Chondrocyte (in vitro differentiated cells): ENCODE data around the gene ELP1. TPM values are rescaled to one million over a fixed set of nuclear protein-coding genes. Genes with fewer than 3 reads are reported as not detected.
"Not testable (repeated sequence)": the region's sequence is repeated elsewhere in the genome, so short reads cannot be mapped to it uniquely, and the experiment has no call there.

ENCODE experiments used
- DNase-seq: peaks from one replicate; pipeline ENCODE4 v3.0.0; 2021; ENCODE audit warnings: mixed read lengths, low spot score
- H3K27ac Mint-ChIP-seq: one replicate; pipeline ENCODE4 v1.8.0; 2021; ENCODE audit warnings: mild to moderate bottlenecking, moderate library complexity, mixed read lengths; ENCODE audit not compliant: unreplicated experiment
- H3K27me3 Mint-ChIP-seq: 2 replicates; pipeline ENCODE4 v1.8.0; 2021; ENCODE audit warnings: low read depth, mixed read lengths
- H3K36me3 Mint-ChIP-seq: 2 replicates; pipeline ENCODE4 v1.8.0; 2021; ENCODE audit warnings: low read depth, mixed read lengths
- H3K4me1 Mint-ChIP-seq: 2 replicates; pipeline ENCODE4 v1.8.0; 2021; ENCODE audit warnings: low read depth, mild to moderate bottlenecking, mixed read lengths
- H3K4me3 Mint-ChIP-seq: one replicate; pipeline ENCODE4 v1.8.0; 2021; ENCODE audit warnings: mild to moderate bottlenecking, moderate library complexity, mixed read lengths; ENCODE audit not compliant: unreplicated experiment
- H3K9me3 Mint-ChIP-seq: 2 replicates; pipeline ENCODE4 v1.8.0; 2021; ENCODE audit warnings: low read depth, mixed read lengths
- total RNA-seq: library from RNA; stranded (reverse); gene quantifications from 3 replicates; pipeline ENCODE4 v1.2.1, GENCODE V29; 2021
- TF ChIP-seq, protein P1 (sequence below): fragments of 200-600 bp; sonication (generic); IDR thresholded peaks from 2 replicates; pipeline ENCODE4 v1.5.0; 2021; ENCODE audit warnings: antibody characterized with exemption, mild to moderate bottlenecking, moderate library complexity

ELP1 gene
- total RNA-seq, 1 donor from 2014 or later, result 24.4 TPM

DNA sequence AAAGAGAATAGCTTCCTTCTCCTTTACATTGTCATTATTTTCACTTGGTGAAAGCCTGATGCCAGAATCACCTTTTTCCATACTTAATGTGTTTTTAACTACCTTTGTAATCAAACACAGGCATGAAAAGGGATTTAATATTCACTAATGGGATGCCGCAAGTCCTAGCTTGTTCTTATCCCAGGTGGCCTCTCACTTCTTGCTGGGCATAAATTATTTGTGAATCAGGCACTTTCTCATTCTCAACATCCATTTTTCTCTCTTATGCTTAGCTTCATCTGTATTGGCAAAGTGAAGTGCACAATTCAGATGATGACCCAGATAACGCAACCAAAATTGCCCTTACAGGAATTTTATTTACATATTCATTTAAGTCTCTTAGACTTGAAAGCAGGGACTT, 89.1 kb downstream of the ELP1 start:
- TF ChIP-seq, protein P1, sequence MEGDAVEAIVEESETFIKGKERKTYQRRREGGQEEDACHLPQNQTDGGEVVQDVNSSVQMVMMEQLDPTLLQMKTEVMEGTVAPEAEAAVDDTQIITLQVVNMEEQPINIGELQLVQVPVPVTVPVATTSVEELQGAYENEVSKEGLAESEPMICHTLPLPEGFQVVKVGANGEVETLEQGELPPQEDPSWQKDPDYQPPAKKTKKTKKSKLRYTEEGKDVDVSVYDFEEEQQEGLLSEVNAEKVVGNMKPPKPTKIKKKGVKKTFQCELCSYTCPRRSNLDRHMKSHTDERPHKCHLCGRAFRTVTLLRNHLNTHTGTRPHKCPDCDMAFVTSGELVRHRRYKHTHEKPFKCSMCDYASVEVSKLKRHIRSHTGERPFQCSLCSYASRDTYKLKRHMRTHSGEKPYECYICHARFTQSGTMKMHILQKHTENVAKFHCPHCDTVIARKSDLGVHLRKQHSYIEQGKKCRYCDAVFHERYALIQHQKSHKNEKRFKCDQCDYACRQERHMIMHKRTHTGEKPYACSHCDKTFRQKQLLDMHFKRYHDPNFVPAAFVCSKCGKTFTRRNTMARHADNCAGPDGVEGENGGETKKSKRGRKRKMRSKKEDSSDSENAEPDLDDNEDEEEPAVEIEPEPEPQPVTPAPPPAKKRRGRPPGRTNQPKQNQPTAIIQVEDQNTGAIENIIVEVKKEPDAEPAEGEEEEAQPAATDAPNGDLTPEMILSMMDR, result no peak
- Mint-ChIP-seq H3K9me3 (no peaks in the 10 kb centered on the region), H3K4me3 (no peak overlapping the region), H3K27ac (no peak overlapping the region), H3K4me1 (no peaks in the 10 kb centered on the region), H3K36me3 (no peaks in the 10 kb centered on the region), H3K27me3 (peaks cover 4% of the 10 kb centered on the region)
- no peak for DNase-seq

DNA sequence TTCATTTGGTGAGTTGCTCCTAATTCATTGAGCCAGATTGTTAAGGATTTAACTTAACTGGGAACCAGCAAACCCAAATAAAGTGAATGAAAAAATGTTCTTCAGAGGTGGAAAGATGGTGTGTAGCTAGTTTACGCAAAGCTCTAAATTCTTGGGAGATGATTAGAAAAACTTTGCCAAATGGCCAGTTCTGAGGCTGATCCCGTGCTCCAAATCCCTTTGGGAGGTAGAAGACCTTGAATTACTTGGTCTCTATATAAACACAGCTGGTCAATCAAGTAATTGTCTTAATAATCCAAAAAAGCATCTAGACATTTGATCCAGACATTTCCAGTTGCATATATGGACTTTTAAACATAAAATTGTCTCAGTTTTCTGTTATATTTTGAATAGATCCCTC, 89.5 kb downstream of the ELP1 start:
- TF ChIP-seq, protein P1, result no peak
- Mint-ChIP-seq H3K4me3 (no peak overlapping the region), H3K27me3 (peaks cover 4% of the 10 kb centered on the region), H3K9me3 (no peaks in the 10 kb centered on the region), H3K27ac (no peak overlapping the region), H3K36me3 (no peaks in the 10 kb centered on the region), H3K4me1 (no peaks in the 10 kb centered on the region)
- DNase-seq, result no peak

DNA sequence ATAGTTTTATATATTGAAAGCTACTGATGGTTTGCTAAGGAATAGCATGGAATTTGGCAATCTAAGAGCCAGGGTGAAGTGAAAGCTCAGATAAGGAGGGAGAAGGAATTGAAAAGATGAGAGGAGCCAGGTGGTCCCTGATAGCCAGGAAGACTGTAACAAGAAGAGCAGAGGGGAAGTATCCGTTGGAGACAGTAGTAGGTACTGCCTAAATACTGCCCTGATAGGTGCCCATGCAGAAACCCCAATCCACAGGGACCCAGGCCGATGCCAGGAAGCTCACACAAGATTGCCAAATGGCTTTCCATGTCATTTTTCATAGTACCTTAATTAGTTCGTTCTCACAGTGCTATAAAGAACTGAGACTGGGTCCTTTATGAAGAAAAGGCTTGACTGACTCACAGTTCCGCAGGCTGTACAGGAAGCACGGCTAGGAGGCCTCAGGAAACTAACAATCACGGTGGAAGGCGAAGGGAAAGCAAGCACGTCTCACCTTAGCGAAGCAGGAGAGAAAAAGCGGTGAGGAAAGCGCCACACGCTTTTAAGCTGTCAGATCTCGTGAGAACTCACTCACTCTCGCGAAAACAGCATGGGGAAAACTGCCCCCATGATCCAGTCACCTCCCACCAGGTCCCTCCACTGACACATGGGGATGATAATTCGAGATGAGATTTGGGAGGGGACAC, 91.2 kb downstream of the ELP1 start:
- H3K9me3 Mint-ChIP-seq, result no peaks in the 10 kb centered on the region
- no peak overlapping the region for H3K27ac Mint-ChIP-seq
- DNase-seq, result no peak
- no peak overlapping the region for H3K4me3 Mint-ChIP-seq
- peaks cover 4% of the 10 kb centered on the region for H3K27me3 Mint-ChIP-seq
- H3K36me3 Mint-ChIP-seq, result no peaks in the 10 kb centered on the region
- TF ChIP-seq, protein P1, result no peak
- H3K4me1 Mint-ChIP-seq, result no peaks in the 10 kb centered on the region

DNA sequence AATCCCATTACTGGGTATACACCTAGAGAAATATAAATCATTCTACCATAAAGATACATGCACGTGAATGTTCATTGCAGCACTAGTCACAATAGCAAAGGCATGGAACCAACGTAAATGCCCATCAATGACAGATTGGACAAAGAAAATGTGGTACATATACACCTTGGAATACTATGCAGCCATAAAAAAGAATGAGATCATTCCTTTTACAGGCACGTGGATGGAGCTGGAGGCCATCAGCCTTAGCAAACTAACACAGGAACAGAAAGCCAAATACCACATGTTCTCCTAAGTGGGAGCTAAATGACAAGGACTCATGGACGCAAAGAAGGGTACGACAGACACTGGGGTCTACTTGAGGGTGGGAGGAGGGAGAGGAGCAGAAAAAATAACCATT, 94.4 kb downstream of the ELP1 start:
- not testable (repeated sequence) for H3K27me3 Mint-ChIP-seq, H3K4me3 Mint-ChIP-seq

DNA sequence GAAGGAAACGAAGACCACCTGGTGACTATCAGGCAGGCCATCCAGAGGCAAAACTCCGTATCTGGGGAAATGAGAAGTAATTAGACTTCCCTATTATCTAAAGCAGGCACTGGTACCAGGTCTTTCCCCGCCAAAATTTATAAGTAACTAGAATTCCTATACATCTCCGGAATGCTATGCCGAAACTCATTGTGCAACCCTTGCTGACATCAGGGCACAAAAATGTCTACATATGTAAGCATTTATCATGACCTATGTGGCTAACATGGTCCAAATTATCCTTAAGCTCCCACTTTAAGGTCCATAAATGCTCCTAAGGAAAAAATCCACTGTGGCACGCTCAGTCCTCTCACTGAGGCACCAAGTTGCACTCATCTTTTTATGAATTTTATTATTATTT, 95.9 kb downstream of the ELP1 start:
- Mint-ChIP-seq H3K36me3 (no peaks in the 10 kb centered on the region), H3K27ac (no peak overlapping the region), H3K4me1 (peaks cover 7% of the 10 kb centered on the region), H3K4me3 (no peak overlapping the region), H3K27me3 (no peaks in the 10 kb centered on the region), H3K9me3 (no peaks in the 10 kb centered on the region)
- TF ChIP-seq, protein P1, result no peak
- no peak for DNase-seq

More for the DNA sequence above, 94.4 kb downstream of the ELP1 start:
- not testable (repeated sequence) for H3K9me3 Mint-ChIP-seq, H3K36me3 Mint-ChIP-seq, DNase-seq, H3K27ac Mint-ChIP-seq, H3K4me1 Mint-ChIP-seq

DNA sequence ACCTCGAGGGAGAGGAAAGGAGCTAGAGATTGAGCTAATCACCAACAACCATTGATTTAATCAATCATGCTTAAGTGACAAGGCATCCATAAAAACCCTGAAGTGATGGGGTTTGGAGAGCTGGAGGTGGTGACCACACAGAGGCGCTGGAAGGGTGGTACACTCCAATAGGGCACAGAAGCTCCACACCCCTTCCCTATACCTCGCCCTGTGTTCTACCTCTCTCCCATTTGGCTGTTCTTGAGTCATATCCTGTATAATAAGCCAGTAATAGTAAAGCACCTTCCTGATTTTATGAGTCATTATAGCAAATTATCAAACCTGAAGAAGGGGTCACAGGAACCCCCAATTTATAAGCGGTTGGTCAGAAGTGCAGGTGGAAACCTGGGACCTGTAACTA, 96.4 kb downstream of the ELP1 start:
- Mint-ChIP-seq H3K4me3 (no peak overlapping the region), H3K36me3 (no peaks in the 10 kb centered on the region), H3K4me1 (peaks cover 7% of the 10 kb centered on the region), H3K27ac (no peak overlapping the region), H3K9me3 (no peaks in the 10 kb centered on the region), H3K27me3 (no peaks in the 10 kb centered on the region)
- TF ChIP-seq, protein P1, result no peak
- DNase-seq, result no peak
